A673 (cell line): ENCODE results near the gene FAM124A. TPM values are rescaled to one million over a fixed set of nuclear protein-coding genes. Genes with fewer than 3 reads are reported as not detected.

Experiments used
- BruUV-seq: library from RNA; stranded (reverse); fragments of 400-500 nt; replicated peaks from 2 replicates; lab custom pipeline; 2021; lab: Mats Ljungman, UMichigan
- CTCF ChIA-PET: fragments of 300-600 bp; sonication (Branson Sonifier 250); formaldehyde crosslinking; loops from one replicate; lab custom pipeline; 2022; ENCODE audit warnings: antibody characterized with exemption; lab: Charles Lee
- POLR2A ChIA-PET: fragments of 300-600 bp; sonication (Branson Sonifier 250); formaldehyde crosslinking; loops from one replicate; lab custom pipeline; 2022; ENCODE audit warnings: antibody characterized with exemption; ENCODE audit not compliant: low non-redundant PET; lab: Charles Lee
- DNase-seq: peaks from one replicate; pipeline ENCODE4 v3.0.0-alpha.2; 2015; ENCODE audit warnings: low spot score
- H3K27ac ChIP-seq: fragments of 200-600 bp; sonication (generic); 2 replicates; pipeline ENCODE4 v1.5.1; 2016; ENCODE audit warnings: mixed run types, low read depth, mild to moderate bottlenecking, mixed read lengths, antibody characterized with exemption, low read length; ENCODE audit not compliant: poor library complexity, severe bottlenecking
- H3K27me3 ChIP-seq: fragments of 200-600 bp; sonication (generic); replicated peaks from 2 replicates; pipeline ENCODE4 v1.6.1; 2017; ENCODE audit warnings: mixed run types, low read depth, mild to moderate bottlenecking, mixed read lengths, antibody characterized with exemption, low read length; ENCODE audit not compliant: insufficient read depth, poor library complexity
- H3K36me3 ChIP-seq: fragments of 200-600 bp; sonication (generic); 2 replicates; pipeline ENCODE4 v1.6.1; 2016; ENCODE audit warnings: mixed run types, mild to moderate bottlenecking, mixed read lengths, antibody characterized with exemption, low read length; ENCODE audit not compliant: insufficient read depth, poor library complexity, severe bottlenecking
- H3K4me1 ChIP-seq: fragments of 200-600 bp; sonication (generic); 2 replicates; pipeline ENCODE4 v1.6.1; 2017; ENCODE audit warnings: mixed run types, mild to moderate bottlenecking, mixed read lengths, antibody characterized with exemption, low read length; ENCODE audit not compliant: insufficient read depth, poor library complexity, severe bottlenecking
- H3K4me3 ChIP-seq: fragments of 200-600 bp; sonication (generic); 2 replicates; pipeline ENCODE4 v1.5.1; 2016; ENCODE audit warnings: low read depth, mixed run types, mild to moderate bottlenecking, mixed read lengths, low read length; ENCODE audit not compliant: poor library complexity, severe bottlenecking
- H3K9me3 ChIP-seq: fragments of 200-600 bp; sonication (generic); 2 replicates; pipeline ENCODE4 v1.6.1; 2016; ENCODE audit warnings: mixed run types, low read depth, mild to moderate bottlenecking, mixed read lengths, antibody characterized with exemption, low read length; ENCODE audit not compliant: poor library complexity, severe bottlenecking
- CTCF ChIP-seq: fragments of 300-800, 200-600 bp; sonication (generic); conservative IDR thresholded peaks from 2 replicates; pipeline ENCODE4 v1.5.1; 2017; ENCODE audit warnings: low read depth, mild to moderate bottlenecking, antibody characterized with exemption, low read length, moderate library complexity, mixed read lengths
- EZH2 ChIP-seq: fragments of 200-600 bp; sonication (generic); IDR thresholded peaks from 2 replicates; pipeline ENCODE4 v1.6.1; 2017; ENCODE audit warnings: borderline replicate concordance, low read depth, mild to moderate bottlenecking, mixed read lengths, antibody characterized with exemption, low read length; ENCODE audit not compliant: poor library complexity, severe bottlenecking
- intact Hi-C: fragments of 100-400 bp; cut with micrococcal nuclease; formaldehyde crosslinking; loops from one replicate; pipeline ENCODE4 v1.10.0; 2022; ENCODE audit not compliant: unreplicated experiment
- total RNA-seq: library from RNA; stranded (reverse); gene quantifications from 2 replicates; pipeline ENCODE4 v1.2.3, GENCODE V29; 2021

FAM124A gene
- total RNA-seq, 1 experiment from 2014 or later: 2.1 TPM

GRCh38 chr13:51324714-51325420 lies 102.7 kb downstream of the FAM124A start:
- CTCF ChIA-PET: no interaction called here
- POLR2A ChIA-PET: no interaction called here
- Histone ChIP-seq H3K27me3 (no peaks in the 10 kb centered on the region), H3K36me3 (no peaks in the 10 kb centered on the region), H3K9me3 (no peaks in the 10 kb centered on the region), H3K4me1 (peaks cover 6% of the 10 kb centered on the region), H3K27ac (no peak overlapping the region), H3K4me3 (no peak overlapping the region)
- TF ChIP-seq CTCF (no peak), EZH2 (no peak)
- intact Hi-C loops: no loop called here
- no TSS peak for BruUV-seq
- no peak for DNase-seq

GRCh38 chr13:51325837-51326236 lies 103.6 kb downstream of the FAM124A start:
- no peak for DNase-seq
- TF ChIP-seq CTCF: no peak
- no peak for TF ChIP-seq EZH2
- H3K9me3 ChIP-seq: no peaks in the 10 kb centered on the region
- no TSS peak for BruUV-seq
- H3K4me1 ChIP-seq: peaks cover 6% of the 10 kb centered on the region
- H3K4me3 ChIP-seq: no peak overlapping the region
- POLR2A ChIA-PET: no interaction called here
- no peak overlapping the region for H3K27ac ChIP-seq
- no peaks in the 10 kb centered on the region for H3K36me3 ChIP-seq
- CTCF ChIA-PET: no interaction called here
- intact Hi-C loops: no loop called here
- no peaks in the 10 kb centered on the region for H3K27me3 ChIP-seq

- DNase-seq: no peak
- no peaks in the 10 kb centered on the region for H3K36me3 ChIP-seq
- H3K27me3 ChIP-seq: no peaks in the 10 kb centered on the region
- ChIA-PET POLR2A (no interaction called here), CTCF (no interaction called here)
- TF ChIP-seq EZH2 (no peak), CTCF (no peak)
- no TSS peak for BruUV-seq
- intact Hi-C loops: no loop called here
- H3K4me1 ChIP-seq: peaks cover 4% of the 10 kb centered on the region
- no peak overlapping the region for H3K27ac ChIP-seq
- H3K9me3 ChIP-seq: no peaks in the 10 kb centered on the region
- no peak overlapping the region for H3K4me3 ChIP-seq
Measured at GRCh38 chr13:51326777-51327176, 104.6 kb downstream of the FAM124A start.
